Ramos (cell line): Measurements from ENCODE around the gene NCOA3.

Experiments used
- in situ Hi-C: fragments of 300-500 bp; cut with MboI; formaldehyde crosslinking; loops from one replicate; pipeline ENCODE4 v1.14.3; 2022; ENCODE audit warnings: low sequenced_read_pairs; ENCODE audit not compliant: unreplicated experiment

The NCOA3 gene

DNA sequence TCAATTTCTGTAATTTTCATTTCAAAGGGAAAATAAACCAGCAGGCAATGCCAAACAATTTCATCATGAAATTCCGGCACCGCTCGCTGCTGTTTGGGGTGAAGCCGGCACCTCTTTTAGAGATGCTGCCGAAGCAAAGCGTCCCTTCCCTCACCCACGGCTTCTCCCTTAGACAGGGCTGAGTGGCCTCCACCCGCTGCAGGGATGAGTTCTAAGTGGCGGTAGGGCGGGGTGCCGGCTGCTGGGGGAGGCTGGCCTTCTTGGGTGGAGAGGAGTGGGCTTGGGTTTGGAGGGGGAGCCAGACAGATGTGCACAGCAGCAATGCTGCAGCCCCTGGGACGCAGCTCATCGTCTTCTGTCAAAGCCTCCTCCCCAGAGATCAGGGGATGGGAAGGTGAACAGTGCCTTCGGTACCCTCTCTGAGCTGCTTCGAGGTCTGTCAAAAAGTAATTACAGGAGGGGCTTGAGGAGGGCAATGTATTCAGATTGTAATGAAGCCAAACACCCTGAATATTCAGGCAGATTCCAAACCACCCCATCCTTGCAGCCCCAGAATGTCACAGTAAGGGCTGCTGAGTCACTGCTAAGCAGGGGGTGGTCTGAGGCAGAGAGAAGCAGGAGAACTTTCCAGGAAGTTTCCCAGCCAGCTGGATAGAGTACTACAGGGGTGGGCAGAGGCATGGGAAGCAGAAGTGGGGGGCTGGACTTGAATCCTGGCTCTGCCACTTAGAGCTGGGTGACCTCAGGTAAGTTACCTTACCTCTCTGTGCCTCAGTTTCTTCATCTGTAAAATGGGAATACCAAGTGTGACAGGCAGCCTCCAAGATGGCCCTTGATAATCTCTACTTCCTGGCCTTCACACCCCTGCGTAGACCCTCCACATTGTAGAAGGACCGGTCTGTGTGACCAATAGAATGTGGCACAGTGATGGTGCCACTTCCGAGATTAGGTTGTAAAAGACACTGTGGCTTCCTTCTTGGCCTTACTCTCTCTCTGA, 187.0 kb downstream of the NCOA3 start:
- in situ Hi-C loops: no loop called here

- in situ Hi-C loops: no loop called here
Measured at GRCh38 chr20:47689731-47690130, 188.0 kb downstream of the NCOA3 start.

- in situ Hi-C loops: no loop called here
Measured at GRCh38 chr20:47691625-47692024, 189.9 kb downstream of the NCOA3 start.

GRCh38 chr20:47694021-47694818, 192.5 kb downstream of the NCOA3 start:
- in situ Hi-C loops: no loop called here

DNA sequence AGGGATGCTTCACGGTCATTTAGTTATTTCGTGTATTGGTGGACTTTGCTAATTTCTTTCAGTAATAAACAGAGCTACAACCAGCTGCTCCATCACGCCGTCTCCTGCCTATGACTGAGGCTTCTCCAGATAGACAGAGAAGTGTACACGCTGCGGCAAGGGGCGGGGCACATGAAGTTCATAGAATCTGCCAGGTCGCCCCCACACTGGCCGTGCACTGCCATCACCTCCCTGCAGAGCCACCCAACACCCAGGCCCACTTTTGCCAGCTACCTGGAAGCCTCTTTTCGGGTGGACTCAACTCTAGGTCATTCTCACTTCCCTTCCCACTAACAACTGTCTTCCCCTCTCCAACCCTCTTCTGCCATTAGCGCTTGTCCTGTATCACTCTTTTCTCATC, 195.2 kb downstream of the NCOA3 start:
- in situ Hi-C loops: no loop called here

DNA sequence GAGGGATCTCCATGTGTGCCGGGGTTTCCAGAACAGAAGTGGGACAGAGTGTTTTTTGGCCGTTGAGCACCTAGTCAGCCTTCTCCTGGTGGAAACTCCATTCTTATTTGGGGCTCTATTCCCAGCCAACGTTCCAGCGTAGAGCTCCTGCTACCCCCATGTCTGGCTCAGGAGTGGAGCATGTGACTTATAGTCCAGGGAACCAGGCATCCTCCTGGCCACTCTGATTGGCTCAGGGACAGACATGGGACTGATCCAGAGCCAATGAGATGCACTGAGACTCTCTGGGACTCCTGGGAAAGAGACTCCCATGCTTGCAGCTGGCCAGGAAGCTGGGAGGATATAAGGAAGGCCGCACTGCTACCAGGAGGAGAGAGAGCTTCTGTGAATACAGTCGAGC, 196.5 kb downstream of the NCOA3 start:
- in situ Hi-C loops: no loop called here

GRCh38 chr20:47699818-47700217, 198.1 kb downstream of the NCOA3 start:
- in situ Hi-C loops: no loop called here

- in situ Hi-C loops: no loop called here
Measured at GRCh38 chr20:47700327-47700726, 198.6 kb downstream of the NCOA3 start.

GRCh38 chr20:47701612-47702011, 199.9 kb downstream of the NCOA3 start:
- in situ Hi-C loops: no loop called here

- in situ Hi-C loops: no loop called here
Measured at GRCh38 chr20:47703748-47704147, 202.1 kb downstream of the NCOA3 start.

GRCh38 chr20:47704746-47705496, 203.2 kb downstream of the NCOA3 start:
- in situ Hi-C loops: no loop called here

- in situ Hi-C loops: no loop called here
Measured at GRCh38 chr20:47705497-47705856, 203.8 kb downstream of the NCOA3 start.

DNA sequence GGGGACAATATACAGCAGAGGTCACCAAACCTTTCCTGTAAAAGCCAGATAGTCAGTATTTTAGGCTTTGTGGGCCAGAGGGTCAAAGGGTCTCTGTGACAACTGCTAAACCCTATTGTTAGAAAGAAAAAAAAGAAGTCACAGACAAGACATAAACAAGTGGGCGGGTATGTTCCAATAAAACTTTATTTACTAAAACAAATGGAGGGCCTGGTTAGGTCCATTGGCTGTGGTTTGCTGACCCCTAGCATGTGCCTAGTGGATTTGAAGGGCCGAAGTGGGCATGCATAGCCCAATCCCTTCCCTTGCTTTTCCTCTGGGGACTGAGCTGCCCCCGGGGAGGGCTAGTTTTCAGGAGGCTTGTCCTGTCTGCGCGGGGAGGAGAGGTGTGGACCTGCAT, 204.7 kb downstream of the NCOA3 start:
- in situ Hi-C loops: no loop called here
